HG03066 (cell line): ENCODE data around the gene TCEAL1.

ENCODE experiments used
- ATAC-seq: cut with Tn5 transposase; IDR thresholded peaks from one replicate; pipeline ENCODE4 v1.9.1; 2021; ENCODE audit warnings: low read depth; ENCODE audit not compliant: unreplicated experiment

Gene TCEAL1

GRCh38 chrX:103674531-103675454, 46.0 kb downstream of the TCEAL1 start:
- ATAC-seq = no peak

GRCh38 chrX:103678199-103678993, 49.6 kb downstream of the TCEAL1 start:
- no peak for ATAC-seq
